KOPT-K1 (cell line): ENCODE measurements around the gene LGALS7.

Experiments
- H3K27ac ChIP-seq: fragments of 200-600 bp; sonication (generic); 2 replicates; pipeline ENCODE4 v1.5.1; 2016; ENCODE audit warnings: antibody characterized with exemption, mild to moderate bottlenecking, low read depth, low read length; ENCODE audit not compliant: poor library complexity, severe bottlenecking
- H3K36me3 ChIP-seq: fragments of 200-600 bp; sonication (generic); 2 replicates; pipeline ENCODE4 v1.5.1; 2017; ENCODE audit warnings: antibody characterized with exemption, mild to moderate bottlenecking, low read length, moderate library complexity; ENCODE audit not compliant: insufficient read depth
- H3K9me3 ChIP-seq: fragments of 200-600 bp; sonication (generic); 2 replicates; pipeline ENCODE4 v1.5.1; 2017; ENCODE audit warnings: antibody characterized with exemption, low read length, mild to moderate bottlenecking; ENCODE audit not compliant: insufficient read depth, poor library complexity, severe bottlenecking

The LGALS7 gene

DNA sequence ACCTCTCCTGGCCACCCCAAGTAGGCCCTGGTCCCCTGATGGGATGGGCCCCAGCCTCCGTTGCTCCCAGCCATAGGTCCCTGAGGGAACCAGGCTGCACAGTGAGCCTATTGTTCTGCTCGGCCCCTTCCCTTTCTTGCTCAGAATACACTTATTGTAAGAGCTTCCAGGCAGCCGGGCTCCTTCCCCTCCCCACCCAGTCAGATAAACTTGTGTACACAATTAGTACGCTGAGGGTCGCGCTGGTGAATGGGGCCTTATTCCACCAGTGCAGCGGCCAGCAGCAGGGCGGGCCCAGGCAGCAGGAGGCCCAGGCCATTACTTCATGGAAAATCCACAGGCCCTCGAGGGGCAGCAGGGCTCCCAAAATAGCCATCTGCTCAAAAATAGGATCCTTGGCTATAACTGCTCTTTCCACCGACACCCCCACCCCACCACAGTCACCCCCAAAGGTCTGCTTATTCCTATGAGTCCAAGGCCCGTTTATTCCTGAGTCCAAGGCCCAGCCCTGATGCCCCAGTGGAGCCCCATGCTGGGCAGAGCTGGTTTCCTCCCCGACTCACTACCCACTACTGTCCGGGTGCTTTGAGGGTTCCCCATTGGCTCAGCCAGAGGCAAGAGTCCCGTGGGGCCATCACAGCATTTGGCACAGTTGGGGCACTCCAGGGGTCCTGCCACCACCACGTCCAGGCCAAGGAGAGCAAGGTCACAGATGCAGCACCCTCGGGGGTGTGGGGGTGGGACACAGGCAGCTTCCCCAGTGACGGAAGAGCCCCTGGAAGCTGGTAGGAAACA is 51.1 kb downstream of the LGALS7 start:
- H3K36me3 ChIP-seq = peaks cover 69% of the 10 kb centered on the region
- H3K9me3 ChIP-seq = no peaks in the 10 kb centered on the region
- H3K27ac ChIP-seq = no peak overlapping the region

GRCh38 chr19:38721496-38721895 is 51.8 kb downstream of the LGALS7 start:
- Histone ChIP-seq H3K9me3 (no peaks in the 10 kb centered on the region), H3K27ac (no peak overlapping the region), H3K36me3 (peaks cover 72% of the 10 kb centered on the region)
